ENCODE measurements around the gene DMD. TPM values are rescaled to one million over a fixed set of nuclear protein-coding genes. Genes with fewer than 3 reads are reported as not detected.
"Not testable (repeated sequence)": the region's sequence is repeated elsewhere in the genome, so short reads cannot be mapped to it uniquely, and the experiment has no call there.

Gene DMD
- polyA plus RNA-seq, 4 donors: 15.1 to 19.3 (median 17.7) TPM

GRCh38 chrX:33160273-33160672, 51.1 kb downstream of the DMD start:
- DNase-seq (ENCODE audit: low read depth in 4 of 4, low spot score in 3 of 4): no peak

- peak in 2 of 4 donors; percentile 1 for DNase-seq (ENCODE audit: low read depth in 4 of 4, low spot score in 3 of 4)
These were observed 55.1 kb downstream of the DMD start for GRCh38 chrX:33156152-33156726.

- no peak for DNase-seq (ENCODE audit: low read depth in 4 of 4, low spot score in 3 of 4)
These were observed 61.8 kb downstream of the DMD start for GRCh38 chrX:33149580-33149979.

GRCh38 chrX:33149085-33149484, 62.3 kb downstream of the DMD start:
- no peak for DNase-seq (ENCODE audit: low read depth in 4 of 4, low spot score in 3 of 4)

- DNase-seq (ENCODE audit: low read depth in 4 of 4, low spot score in 3 of 4): no peak
These were observed 69.0 kb downstream of the DMD start for GRCh38 chrX:33142331-33142730.

GRCh38 chrX:33138677-33139249, 72.6 kb downstream of the DMD start:
- no peak for DNase-seq (ENCODE audit: low read depth in 4 of 4, low spot score in 3 of 4)

GRCh38 chrX:33134164-33134563, 77.2 kb downstream of the DMD start:
- no peak for DNase-seq (ENCODE audit: low read depth in 4 of 4, low spot score in 3 of 4)

- no peak for DNase-seq (ENCODE audit: low read depth in 4 of 4, low spot score in 3 of 4)
These were observed 78.0 kb downstream of the DMD start for GRCh38 chrX:33133320-33133719.

GRCh38 chrX:33132569-33132968, 78.8 kb downstream of the DMD start:
- DNase-seq (ENCODE audit: low read depth in 4 of 4, low spot score in 3 of 4): no peak

- no peak for DNase-seq (ENCODE audit: low read depth in 4 of 4, low spot score in 3 of 4)
These were observed 81.7 kb downstream of the DMD start for GRCh38 chrX:33129607-33130006.

- DNase-seq (ENCODE audit: low read depth in 4 of 4, low spot score in 3 of 4): no peak
These were observed 83.1 kb downstream of the DMD start for GRCh38 chrX:33128048-33128805.

GRCh38 chrX:33126469-33126868, 84.9 kb downstream of the DMD start:
- DNase-seq (ENCODE audit: low read depth in 4 of 4, low spot score in 3 of 4): no peak

- DNase-seq (ENCODE audit: low read depth in 4 of 4, low spot score in 3 of 4): no peak
These were observed 101.5 kb downstream of the DMD start for GRCh38 chrX:33109858-33110257.

- no peak for DNase-seq (ENCODE audit: low read depth in 4 of 4, low spot score in 3 of 4)
These were observed 104.6 kb downstream of the DMD start for GRCh38 chrX:33106737-33107136.

GRCh38 chrX:33095079-33095478, 116.3 kb downstream of the DMD start:
- no peak for DNase-seq (ENCODE audit: low read depth in 4 of 4, low spot score in 3 of 4)

- DNase-seq (ENCODE audit: low read depth in 4 of 4, low spot score in 3 of 4): no peak
These were observed 123.9 kb downstream of the DMD start for GRCh38 chrX:33087411-33087810.

- no peak for DNase-seq (ENCODE audit: low read depth in 4 of 4, low spot score in 3 of 4)
These were observed 124.5 kb downstream of the DMD start for GRCh38 chrX:33086886-33087285.

GRCh38 chrX:33082371-33082770, 129.0 kb downstream of the DMD start:
- no peak for DNase-seq (ENCODE audit: low read depth in 4 of 4, low spot score in 3 of 4)

- no peak for DNase-seq (ENCODE audit: low read depth in 4 of 4, low spot score in 3 of 4)
These were observed 133.1 kb downstream of the DMD start for GRCh38 chrX:33078273-33078672.

- not testable (repeated sequence) for DNase-seq (ENCODE audit: low read depth in 4 of 4, low spot score in 3 of 4)
These were observed 137.7 kb downstream of the DMD start for GRCh38 chrX:33073660-33074059.

- no peak for DNase-seq (ENCODE audit: low read depth in 4 of 4, low spot score in 3 of 4)
These were observed 145.9 kb downstream of the DMD start for GRCh38 chrX:33065415-33065814.

- DNase-seq (ENCODE audit: low read depth in 4 of 4, low spot score in 3 of 4): no peak
These were observed 149.3 kb downstream of the DMD start for GRCh38 chrX:33062041-33062440.

Data from right renal pelvis (tissue), 4 donors.